ENCODE measurements around the gene PLA2G2C. TPM values are rescaled to one million over a fixed set of nuclear protein-coding genes. Genes with fewer than 3 reads are reported as not detected.

PLA2G2C gene
- polyA plus RNA-seq, 3 donors: not detected

DNA sequence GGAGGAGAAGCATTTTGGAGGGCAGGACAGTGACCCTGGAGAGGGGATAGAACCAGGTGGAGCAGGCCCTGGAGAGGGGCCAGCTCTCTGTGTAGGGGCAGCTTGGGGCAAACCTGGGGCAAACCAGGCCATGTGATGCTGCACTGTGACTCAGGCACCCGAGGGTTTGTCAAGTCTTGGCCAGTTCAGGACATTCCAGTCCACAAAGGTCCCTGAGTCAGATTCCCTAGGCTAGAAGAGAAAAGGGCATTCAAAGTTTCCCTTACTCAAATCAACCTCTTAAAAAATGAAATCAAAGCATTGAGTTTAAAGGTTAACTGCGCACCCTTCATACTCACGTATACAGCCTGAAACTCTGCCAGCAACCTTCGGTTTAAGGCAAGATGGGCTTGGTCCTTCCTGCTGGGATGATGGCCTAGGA is 25.2 kb upstream of the PLA2G2C start:
- H3K27ac ChIP-seq (ENCODE audit: low read depth, low read length): no peak overlapping the region
- 56 to 69% (median 61%) methylated on average over 4 of the region's 4 CpGs for WGBS, 3 donors

DNA sequence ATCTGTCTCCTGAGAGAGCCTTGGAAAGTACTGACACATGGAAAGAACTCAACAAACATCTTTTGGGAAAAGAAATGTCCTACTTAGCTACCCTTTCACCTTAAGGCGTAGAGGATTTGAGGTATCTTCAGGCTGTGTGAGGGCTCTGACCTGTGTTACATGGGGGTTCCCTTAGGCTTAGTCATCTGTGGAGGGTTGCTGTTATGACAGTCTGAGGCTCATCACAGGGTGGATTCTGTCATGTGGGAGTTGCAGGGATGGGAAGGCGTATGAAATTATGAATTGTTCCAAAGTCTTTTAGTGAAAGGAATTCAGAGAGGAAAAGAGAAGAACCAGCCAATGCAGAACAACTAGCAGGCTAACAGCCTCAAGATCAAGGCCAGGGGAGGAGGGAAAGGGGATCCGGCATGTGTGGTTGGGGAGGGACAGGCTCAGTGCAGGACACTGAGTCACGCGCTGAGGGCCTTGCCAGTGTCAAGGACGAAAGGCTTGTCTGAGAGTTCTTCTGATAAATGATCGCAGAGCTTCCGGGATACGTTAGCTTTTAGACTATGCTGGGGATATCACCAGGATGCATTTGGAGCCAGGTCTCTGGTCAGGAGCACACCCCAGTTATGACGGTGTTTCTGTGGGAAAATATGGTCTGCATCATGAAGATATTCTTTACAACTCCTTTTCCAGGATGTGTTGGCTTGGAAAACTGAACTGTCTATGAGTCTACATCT is 24.6 kb upstream of the PLA2G2C start:
- no peak overlapping the region for H3K27ac ChIP-seq (ENCODE audit: low read depth, low read length)
- 62 to 72% (median 68%) methylated on average over 10 of the region's 10 CpGs for WGBS, 3 donors

DNA sequence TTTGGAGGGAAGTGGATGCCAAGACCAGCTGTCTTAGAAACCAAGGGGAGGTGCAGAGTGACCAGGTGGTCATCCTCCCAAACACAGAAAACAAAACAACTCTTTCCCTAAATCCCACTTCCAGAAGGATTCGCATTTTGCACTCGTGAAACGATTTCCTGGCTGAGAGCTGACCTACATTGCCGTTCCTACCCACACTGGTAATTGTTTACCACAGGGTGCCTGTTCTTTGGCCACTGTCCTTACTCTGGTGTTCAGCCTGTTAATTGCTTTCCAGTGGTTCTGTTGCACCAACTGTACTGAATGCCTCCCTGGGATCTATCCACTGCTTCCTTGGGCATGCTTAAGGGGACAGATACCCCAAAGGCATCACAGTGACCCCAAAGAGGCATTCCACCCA is 23.2 kb upstream of the PLA2G2C start:
- WGBS, 3 donors: 55 to 66% (median 64%) methylated on average over 4 of the region's 4 CpGs
- H3K27ac ChIP-seq (ENCODE audit: low read depth, low read length): no peak overlapping the region

DNA sequence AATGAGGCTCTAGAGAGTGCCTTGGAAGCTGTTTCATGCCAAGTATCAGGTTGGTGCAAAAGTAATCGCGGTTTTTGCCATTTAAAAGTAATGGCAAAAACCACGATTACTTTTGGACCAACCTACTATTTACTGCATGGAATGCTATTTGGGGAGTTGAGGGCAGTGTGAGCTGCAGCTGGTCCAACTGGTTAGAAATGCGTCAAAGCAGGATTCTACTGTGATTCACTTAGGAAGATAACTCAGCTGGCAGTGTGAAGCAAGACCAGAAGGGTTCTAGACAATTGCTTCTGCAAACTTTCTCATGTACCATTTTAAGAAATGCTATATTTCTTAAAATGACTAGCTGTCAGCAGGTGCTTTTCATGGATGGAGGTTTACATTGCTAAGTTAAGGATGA is 21.2 kb upstream of the PLA2G2C start:
- 75 to 85% (median 78%) methylated on average over 4 of the region's 4 CpGs for WGBS, 3 donors
- no peak overlapping the region for H3K27ac ChIP-seq (ENCODE audit: low read depth, low read length)

- WGBS, 3 donors: 84 to 92% (median 90%) methylated on average over 5 of the region's 5 CpGs
- no peak overlapping the region for H3K27ac ChIP-seq (ENCODE audit: low read depth, low read length)
These were observed 15.8 kb upstream of the PLA2G2C start for GRCh38 chr1:20202166-20202565.

DNA sequence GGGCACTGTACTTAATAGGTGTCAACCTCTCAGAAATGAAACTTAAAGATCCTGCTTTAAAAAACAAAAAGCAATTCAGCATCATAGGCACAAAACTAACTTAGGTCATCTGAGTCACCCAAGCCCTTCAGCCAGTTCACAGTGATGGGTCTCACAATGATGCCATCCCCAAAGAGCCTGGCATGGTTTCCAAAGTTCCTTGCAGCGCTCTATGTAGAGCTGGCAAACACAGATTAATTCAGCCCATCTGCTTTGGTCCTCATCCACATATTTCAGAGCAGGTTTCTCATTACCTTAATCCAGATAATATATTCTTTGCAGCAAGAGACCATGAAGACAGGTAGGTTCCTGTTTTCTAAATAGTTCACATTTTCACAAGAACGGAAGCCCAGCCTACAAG is 14.6 kb upstream of the PLA2G2C start:
- WGBS, 3 donors: 71 to 84% (median 75%) methylated on average over 2 of the region's 2 CpGs
- no peak overlapping the region for H3K27ac ChIP-seq (ENCODE audit: low read depth, low read length)

- WGBS, 3 donors: 50 to 61% (median 55%) methylated on average over 2 of the region's 2 CpGs
- H3K27ac ChIP-seq (ENCODE audit: low read depth, low read length): no peak overlapping the region
These were observed 13.5 kb upstream of the PLA2G2C start for GRCh38 chr1:20199840-20200239.

DNA sequence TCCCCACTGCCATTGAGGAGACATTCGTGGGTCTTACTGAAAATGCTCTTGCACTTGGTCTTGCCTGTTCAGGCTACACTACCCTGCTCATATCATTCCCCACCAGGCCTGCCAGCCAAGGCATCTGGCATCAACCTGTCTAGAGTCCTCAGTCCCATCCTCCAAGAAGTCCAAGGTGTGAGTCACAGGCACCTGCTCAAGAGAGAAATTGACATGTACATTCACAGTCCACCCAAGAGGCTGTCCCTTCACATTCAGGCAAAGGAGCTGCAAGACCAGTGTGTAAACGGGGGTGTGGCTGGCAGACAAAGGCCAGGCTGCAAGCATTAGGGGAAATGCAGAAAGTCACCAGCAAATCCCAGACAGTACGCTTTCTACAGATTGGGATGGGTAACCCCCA is 13.1 kb upstream of the PLA2G2C start:
- WGBS, 3 donors: 33 to 54% (median 42%) methylated on average over 3 of the region's 3 CpGs

GRCh38 chr1:20198918-20199317 is 12.6 kb upstream of the PLA2G2C start:
- H3K27ac ChIP-seq (ENCODE audit: low read depth, low read length): no peak overlapping the region
- WGBS, 3 donors: 56 to 70% (median 60%) methylated on average over 7 of the region's 7 CpGs

More for the DNA sequence above, 13.1 kb upstream of the PLA2G2C start:
- no peak overlapping the region for H3K27ac ChIP-seq (ENCODE audit: low read depth, low read length)

GRCh38 chr1:20198296-20198695 is 12.0 kb upstream of the PLA2G2C start:
- H3K27ac ChIP-seq (ENCODE audit: low read depth, low read length): no peak overlapping the region
- 44 to 89% (median 85%) methylated on average over 1 of the region's 1 CpG for WGBS, 3 donors

- no peak overlapping the region for H3K27ac ChIP-seq (ENCODE audit: low read depth, low read length)
These were observed 11.0 kb upstream of the PLA2G2C start for GRCh38 chr1:20197329-20197791.

DNA sequence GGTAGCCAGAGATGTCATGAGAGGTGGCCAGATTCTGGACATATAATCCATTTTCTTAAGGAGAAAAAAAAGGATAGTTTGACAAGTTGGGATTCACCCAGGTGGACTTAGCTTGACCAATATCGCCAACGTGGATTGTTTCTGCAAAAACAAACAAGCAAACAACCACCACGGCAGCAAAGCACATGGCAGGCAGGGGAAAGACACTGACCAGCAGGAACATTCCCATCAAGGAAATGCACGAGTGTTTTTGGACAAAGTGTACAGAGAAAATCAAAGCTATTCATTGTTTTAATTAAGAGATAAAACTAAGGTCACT is 9.1 kb upstream of the PLA2G2C start:
- WGBS, 3 donors: 53 to 74% (median 73%) methylated on average over 4 of the region's 4 CpGs
- no peak overlapping the region for H3K27ac ChIP-seq (ENCODE audit: low read depth, low read length)

More at GRCh38 chr1:20197329-20197791, 11.0 kb upstream of the PLA2G2C start:
- WGBS, 3 donors: 61 to 77% (median 67%) methylated on average over 5 to 6 of the region's 6 CpGs

DNA sequence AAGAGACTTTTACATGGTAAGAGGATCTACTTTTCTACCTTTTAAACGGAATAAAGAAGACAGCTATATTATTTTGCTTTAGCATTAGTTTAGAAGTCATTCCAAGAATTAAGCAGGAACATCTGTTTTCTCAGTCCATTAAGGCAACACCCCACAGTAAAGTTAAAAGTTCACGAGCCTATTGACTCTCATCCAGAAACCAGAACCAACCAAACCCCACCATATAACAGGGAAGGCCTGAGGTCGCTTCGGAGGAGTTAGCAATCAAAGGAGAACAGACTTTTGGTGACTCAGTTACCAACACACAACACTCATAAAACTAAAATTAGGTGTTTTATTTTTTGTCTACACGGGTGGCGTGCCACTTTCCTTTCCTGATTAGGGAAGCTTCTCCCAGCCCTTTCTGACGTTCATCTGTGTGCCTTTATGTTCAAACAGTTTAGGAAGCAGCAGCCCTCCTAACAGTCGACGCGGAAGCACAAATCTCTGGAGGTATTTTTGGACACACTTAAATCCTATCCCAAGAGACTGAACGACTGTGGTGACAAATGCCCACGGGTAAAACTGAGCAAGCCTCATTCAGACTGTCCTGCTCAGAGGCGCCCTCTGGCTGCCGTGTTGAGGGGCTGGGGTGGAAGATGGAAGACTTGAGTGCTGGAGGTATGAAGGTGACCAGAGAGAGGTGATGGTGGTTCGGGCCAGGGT is 8.6 kb upstream of the PLA2G2C start:
- H3K27ac ChIP-seq (ENCODE audit: low read depth, low read length): no peak overlapping the region
- WGBS, 3 donors: 25 to 37% (median 32%) methylated on average over 15 of the region's 15 CpGs

DNA sequence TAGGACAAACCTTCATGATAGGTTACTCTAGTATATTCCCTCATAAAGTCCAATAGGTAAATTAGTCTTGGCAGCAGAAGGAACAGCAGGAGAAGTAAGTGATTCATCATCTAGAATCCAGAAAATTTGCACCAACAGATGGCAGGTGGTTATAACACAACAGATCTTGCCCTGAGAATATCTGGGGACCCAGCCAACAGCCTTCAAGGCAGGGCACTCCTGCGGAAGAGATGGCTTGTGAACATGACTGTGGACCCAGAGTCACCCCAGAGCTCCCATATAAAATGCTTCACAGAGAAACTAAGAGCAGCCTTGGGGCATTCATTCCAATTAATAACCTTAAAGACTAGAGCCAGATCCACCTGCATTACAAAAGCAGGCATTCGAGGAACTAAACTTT is 7.9 kb upstream of the PLA2G2C start:
- H3K27ac ChIP-seq (ENCODE audit: low read depth, low read length): no peak overlapping the region
- 85 to 94% (median 92%) methylated on average over 2 of the region's 2 CpGs for WGBS, 3 donors

- WGBS, 3 donors: 67 to 95% (median 85%) methylated on average over 1 of the region's 1 CpG
These were observed 6.6 kb upstream of the PLA2G2C start for GRCh38 chr1:20192871-20193411.

DNA sequence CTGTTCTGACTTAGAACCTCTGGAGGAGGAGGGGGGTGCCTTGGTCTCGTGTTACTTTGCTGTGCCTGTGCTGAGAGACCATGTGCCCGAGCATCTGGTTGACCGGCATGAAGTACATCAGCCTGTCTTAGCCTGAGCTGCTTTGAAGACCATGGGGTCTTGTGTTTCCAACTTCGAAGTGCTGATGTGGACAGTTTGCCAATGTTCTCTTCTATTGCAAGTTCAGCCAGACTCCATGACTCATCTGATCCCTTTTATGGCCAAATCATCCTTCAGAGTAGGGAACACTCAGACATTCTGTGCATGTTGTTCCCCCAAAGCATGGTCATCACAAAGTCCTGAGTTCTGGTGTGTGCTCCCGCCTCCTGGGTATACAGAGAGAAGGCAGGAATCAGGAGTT is 6.0 kb upstream of the PLA2G2C start:
- no peak overlapping the region for H3K27ac ChIP-seq (ENCODE audit: low read depth, low read length)
- WGBS, 3 donors: 67 to 76% (median 74%) methylated on average over 5 of the region's 5 CpGs

More at GRCh38 chr1:20192871-20193411, 6.6 kb upstream of the PLA2G2C start:
- no peak overlapping the region for H3K27ac ChIP-seq (ENCODE audit: low read depth, low read length)

GRCh38 chr1:20191266-20191825 is 5.0 kb upstream of the PLA2G2C start:
- H3K27ac ChIP-seq (ENCODE audit: low read depth, low read length): no peak overlapping the region
- WGBS, 3 donors: 82 to 88% (median 86%) methylated on average over 12 of the region's 12 CpGs

DNA sequence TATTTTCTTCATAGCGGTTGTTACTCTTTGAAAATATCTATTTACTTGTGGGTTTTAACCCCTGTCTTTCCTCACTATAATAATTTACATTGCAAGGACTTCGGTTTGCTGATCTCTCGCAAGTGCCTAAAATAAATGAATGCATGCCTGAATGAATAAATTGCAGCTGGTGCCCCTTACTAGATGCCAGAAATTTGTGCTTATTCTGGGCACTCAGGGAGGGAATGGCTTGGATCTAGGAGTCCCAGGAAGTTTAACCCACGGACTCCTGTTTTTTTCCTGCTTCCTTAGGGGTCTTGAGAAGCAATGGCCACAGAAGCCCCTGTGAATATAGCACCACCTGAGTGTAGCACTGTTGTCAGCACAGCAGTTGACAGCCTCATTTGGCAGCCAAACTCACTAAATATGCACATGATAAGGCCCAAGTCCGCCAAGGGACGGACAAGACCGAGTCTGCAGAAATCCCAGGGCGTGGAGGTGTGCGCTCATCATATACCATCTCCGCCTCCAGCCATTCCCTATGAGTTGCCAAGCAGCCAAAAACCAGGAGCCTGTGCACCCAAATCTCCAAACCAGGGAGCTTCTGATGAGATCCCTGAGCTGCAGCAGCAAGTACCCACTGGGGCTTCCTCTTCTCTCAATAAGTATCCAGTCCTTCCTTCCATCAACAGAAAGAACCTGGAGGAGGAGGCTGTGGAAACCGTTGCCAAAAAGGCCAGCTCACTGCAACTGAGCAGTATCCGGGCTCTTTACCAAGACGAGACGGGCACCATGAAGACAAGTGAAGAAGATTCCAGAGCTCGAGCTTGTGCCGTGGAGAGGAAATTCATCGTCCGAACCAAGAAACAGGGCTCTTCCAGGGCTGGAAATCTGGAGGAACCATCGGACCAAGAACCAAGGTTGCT is 4.2 kb upstream of the PLA2G2C start:
- H3K27ac ChIP-seq (ENCODE audit: low read depth, low read length): no peak overlapping the region
- 89 to 91% (median 91%) methylated on average over 19 of the region's 19 CpGs for WGBS, 3 donors

Data from adipose tissue (tissue), 3 donors.